NCI-H2196 (cell line): Measurements from ENCODE around the gene RAB41.
"Not testable (repeated sequence)": the region's sequence is repeated elsewhere in the genome, so short reads cannot be mapped to it uniquely, and the experiment has no call there.

Experiments used
- DNase-seq: peaks from one replicate; lab custom pipeline; 2025; ENCODE audit not compliant: unreplicated experiment; lab: John Stamatoyannopoulos, UW

The RAB41 gene

DNA sequence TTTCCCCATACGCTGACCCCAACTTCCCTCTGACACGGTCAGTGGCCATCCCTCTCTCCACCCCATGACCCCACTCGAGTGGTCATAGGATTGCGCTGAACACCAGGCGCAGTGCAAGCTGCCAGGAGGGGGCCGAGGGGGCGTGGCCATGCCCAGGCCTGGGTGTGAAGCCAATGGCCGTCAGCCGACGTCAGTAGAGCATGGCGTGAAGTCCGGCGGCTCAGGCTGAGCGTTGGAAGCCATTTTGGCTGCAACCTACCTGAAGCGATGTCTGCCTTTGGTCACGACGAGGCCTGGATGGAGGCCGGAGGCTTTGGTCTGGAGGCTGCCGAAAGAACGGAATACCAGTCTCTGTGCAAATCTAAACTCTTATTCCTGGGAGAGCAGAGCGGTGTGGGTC is at the start of gene RAB41:
TSS of gene RAB41 (plus strand) at position 222 of the 400 bp plus-strand sequence. CDS start at position 268, 46 bp downstream.
- no peak for DNase-seq

DNA sequence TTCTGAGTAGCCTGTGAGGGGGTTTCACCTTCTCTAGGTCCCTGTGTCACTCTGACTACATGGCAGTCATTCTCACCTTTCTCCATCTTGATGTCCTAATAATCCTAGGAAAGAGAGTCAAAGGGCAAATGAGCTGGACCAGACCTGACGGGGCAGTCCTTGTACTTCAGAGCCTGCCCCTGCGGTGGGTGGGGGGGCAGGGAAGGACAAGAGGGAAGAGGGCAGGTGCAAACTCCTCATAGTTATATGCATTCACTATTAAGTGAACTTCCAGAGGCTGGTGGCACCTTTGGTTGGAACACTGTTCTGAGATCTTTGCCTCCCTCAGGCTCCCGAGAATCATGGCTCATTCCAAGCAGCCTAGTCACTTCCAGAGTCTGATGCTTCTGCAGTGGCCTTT is 47.6 kb upstream of the RAB41 start, which contains the start of gene AWAT1:
TSS of gene AWAT1 (plus strand) at position 301 of the 400 bp plus-strand sequence. CDS start at position 342, 41 bp downstream.
- DNase-seq = no peak

DNA sequence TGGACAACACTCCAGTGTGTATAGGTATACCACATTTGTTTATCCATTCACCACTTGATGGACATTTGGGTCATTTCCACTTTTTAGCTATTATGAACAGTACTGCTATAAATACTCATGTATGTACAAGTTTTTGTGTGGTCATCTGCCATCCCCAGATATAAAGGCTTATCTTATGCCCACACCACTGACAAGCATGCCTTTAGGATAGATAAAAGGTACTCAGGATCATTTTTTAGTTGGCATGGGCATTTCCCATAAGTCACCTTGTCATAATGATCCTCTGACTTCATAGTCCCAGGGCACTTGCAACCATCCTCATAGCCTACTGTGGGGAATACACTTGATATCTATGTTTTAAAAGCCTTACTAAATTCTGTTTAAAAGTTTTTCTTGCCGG is 41.2 kb upstream of the RAB41 start:
- DNase-seq = no peak

GRCh38 chrX:70241501-70241900 is 40.5 kb upstream of the RAB41 start:
- DNase-seq = no peak

DNA sequence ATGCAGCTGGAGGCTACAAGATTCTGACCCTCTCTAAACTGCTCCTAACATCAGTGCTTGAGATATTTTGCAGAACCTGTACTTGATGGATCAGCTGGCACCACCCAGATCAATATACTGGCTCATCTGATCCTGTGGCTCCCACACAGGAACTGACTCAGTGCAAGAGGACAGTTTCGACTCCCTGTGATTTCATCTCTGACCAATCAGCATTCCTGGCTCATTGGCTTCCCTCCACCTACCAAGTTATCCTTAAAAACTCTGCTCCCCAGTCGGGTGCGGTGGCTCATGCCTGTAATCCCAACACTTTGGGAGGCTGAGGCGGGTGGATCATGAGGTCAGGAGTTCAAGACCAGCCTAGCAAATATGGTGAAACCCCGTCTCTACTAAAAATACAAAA is 38.4 kb upstream of the RAB41 start:
- not testable (repeated sequence) for DNase-seq

DNA sequence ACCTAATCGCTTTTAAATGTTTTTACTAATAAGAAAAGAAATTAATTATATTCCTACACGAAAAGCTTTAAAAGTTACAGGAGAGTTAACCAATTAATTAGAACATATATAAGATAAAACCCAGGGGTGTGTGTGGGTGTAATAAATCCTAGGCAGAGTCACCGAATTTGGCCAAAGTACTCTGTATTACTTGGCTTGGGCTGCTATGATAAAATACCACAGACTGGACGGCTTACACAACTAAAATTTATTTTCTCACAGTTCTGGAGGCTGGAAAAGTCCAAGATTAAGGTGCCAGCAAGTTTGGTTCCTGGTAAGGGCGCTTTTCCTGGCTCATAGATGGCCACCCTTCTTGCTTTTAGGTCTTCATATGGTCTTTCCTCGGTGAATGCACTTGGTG is 37.1 kb upstream of the RAB41 start:
- no peak for DNase-seq

GRCh38 chrX:70247252-70247651 is 34.7 kb upstream of the RAB41 start:
- DNase-seq = no peak

GRCh38 chrX:70252491-70252890 is 29.5 kb upstream of the RAB41 start:
- DNase-seq = no peak

DNA sequence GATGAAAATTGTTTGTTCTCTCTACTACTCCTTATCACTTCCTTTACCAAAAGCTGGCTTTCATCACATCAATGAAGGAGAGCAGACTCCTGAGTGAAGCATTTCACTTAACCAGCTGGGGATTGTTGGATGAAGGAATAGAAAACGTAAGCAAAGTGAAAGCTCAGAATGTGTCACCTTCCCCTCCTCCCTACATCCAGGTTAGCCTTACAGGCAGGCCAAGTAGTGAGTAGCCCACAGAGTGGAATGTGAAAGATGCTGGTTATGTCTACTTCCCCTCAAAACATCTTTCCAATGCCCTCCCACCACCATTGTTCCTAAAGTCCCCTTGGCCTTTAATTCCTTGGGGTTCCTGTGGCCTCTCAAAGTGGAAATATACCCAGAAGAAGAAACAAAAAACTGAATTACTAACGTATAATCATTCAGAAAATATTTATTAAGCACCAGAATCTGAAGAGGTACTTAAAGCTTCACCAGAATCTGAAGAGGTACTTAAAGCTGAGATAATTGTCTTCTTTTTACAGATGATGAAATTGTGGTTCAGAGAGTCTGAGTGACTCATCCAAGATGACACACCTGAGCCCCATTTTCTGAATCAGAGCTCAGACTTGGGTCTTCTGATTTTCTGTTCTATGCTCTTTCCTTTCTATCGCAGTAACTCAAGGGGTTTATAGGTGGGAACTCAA is 28.5 kb upstream of the RAB41 start:
- DNase-seq = peak; percentile 15

- no peak for DNase-seq
Measured at GRCh38 chrX:70254063-70254400, 27.9 kb upstream of the RAB41 start.

DNA sequence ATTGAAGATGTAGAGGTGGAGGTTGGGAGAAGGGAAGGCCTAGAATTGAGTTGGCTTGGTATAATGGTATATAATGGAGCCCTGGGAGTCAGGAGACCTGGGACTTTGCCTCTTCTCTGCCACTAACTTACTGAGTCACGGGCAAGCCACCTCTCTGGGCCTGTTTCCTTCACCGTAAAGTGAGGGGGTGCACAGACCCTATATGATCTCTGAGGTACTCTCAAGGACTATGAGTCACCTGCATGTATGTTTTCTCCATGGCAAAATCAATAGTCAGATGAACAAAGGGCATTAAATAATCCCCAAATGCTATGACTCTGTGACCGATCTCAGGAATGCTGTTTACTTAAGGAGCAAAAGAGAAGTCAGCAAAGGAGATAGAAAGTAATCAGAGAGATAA is 27.1 kb upstream of the RAB41 start:
- no peak for DNase-seq

DNA sequence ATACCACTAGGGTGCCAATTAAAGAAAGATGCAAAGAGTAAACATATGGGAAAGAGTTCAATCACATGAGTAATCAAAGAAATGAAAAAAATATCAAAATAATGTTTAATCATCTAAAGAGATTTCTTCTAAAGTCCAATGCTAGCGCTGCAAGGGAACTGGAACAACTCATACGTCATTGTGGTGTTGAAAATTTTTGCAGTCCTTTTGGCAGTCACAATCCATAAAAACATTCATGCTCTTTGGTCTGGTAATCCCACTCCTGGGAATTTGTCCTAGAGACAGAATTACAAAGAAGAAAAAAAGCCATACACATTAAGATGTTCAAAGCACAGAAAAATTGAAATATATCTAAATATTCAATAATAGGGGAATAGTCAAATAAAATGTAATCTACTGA is 26.5 kb upstream of the RAB41 start:
- DNase-seq = no peak

GRCh38 chrX:70257423-70258288 is 24.3 kb upstream of the RAB41 start:
- DNase-seq = no peak

- DNase-seq = no peak
Measured at GRCh38 chrX:70260104-70260503, 21.9 kb upstream of the RAB41 start, which contains the start of gene P2RY4. Gene P2RY4 (minus strand): TSS chrX:70260204. CDS start chrX:70259624, 580 bp downstream.

DNA sequence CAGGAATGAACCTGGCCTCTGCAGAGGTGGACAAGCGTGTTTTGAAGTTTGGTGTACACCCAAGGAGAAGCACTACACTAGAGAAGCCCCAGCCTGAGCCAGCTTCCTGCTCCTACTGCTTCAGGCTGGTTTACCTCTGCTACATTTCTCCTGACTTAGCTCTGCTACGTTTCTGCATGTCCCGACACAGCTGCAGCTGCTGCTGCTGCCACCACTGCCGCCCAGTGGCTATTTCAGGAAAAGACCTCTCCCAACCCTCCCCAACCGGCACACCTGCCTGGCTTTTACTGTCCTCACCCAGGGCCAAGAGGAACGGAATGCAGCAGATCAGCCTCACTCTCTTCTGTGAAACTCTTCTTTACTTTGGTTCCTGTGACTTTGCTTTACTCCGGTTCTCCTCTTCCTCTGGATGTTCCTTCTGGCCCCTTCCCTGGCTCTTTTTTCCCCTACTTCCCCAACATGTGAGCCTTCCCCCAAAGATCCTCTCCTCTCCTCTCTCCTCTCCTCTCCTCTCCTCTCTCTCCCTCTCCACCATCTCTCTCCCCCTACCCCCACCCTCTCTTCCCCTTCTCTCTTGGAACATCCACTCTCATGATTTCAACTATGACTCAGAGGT is 18.9 kb upstream of the RAB41 start:
- peak; percentile 52 for DNase-seq

DNA sequence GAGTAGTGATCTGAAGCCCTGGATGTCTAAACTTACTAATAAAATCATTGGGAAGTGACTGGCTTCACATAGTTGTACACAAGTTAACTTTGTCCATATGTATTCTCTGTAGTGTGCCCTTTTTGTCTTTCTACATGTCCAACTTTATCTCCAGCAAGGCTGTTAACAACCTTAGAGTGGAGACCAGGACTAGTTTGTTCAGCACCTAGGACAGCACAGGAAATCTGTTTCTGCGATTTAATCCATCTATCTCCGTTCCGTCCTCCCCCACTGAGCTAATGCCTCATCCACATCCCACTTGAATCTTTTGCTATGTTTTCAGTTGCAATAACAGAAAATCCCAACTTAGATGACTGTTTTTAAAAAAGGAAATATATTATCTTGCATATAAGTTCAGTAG is 17.2 kb upstream of the RAB41 start:
- DNase-seq = no peak

- DNase-seq = no peak
Measured at GRCh38 chrX:70268034-70268433, 13.9 kb upstream of the RAB41 start, which contains the start of gene ARR3. Gene ARR3 (plus strand): TSS chrX:70268334. CDS start chrX:70269386, 1,052 bp downstream.

DNA sequence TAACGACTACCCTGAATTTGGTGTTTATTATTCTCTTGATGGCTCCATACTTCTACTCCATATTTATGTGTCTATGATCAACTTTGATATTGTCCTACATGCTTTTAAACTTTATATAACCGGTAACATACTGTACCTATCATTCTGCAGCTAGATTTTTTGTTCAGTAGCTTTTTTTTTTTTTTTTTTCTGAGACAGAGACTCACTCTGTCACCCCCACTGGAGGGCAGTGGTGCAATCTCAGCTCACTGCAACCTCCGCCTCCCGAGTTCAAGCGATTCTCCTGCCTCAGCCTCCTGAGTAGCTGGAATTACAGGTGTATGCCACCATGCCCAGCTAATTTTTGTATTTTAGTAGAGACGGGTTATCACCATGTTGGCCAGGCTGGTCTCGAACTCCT is 7.9 kb upstream of the RAB41 start:
- DNase-seq = not testable (repeated sequence)

GRCh38 chrX:70279081-70279480 is 2.9 kb upstream of the RAB41 start:
- no peak for DNase-seq

DNA sequence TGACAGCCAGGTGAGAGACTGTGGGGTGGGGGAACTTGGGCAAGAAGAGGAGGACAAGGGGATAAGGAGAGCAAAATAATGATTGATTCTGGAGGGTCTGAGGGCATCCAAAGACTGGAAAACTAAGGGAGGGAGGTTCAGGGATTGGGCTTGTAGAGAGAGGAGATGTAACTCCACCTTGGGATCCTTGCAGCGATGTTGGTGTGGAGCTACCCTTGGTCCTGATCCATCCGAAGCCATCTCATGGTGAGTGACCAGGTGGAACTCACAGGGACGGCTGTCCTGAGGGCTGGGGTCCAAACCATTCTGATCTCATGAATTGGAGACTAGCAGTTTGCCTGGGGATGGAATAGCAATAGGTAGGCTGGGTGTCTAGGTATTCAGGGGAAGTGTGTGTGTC is 1.4 kb upstream of the RAB41 start:
- no peak for DNase-seq

- DNase-seq = no peak
Measured at GRCh38 chrX:70289168-70289792, 7.3 kb downstream of the RAB41 start.
